DND-41 (cell line): ENCODE measurements around the gene TNS1.

Experiments used
- ATAC-seq: fragments of 200-7000 bp; cut with Tn5 transposase; 3 replicates; pipeline ENCODE4 v1.9.1; 2021; ENCODE audit warnings: low read depth; ENCODE audit not compliant: insufficient read depth
- DNase-seq: peaks from one replicate; pipeline ENCODE4 v3.0.0-alpha.2; 2020
- H2AFZ ChIP-seq: 2 replicates; pipeline ENCODE4 v1.6.0; 2012; ENCODE audit warnings: low read depth, low read length
- H3K27ac ChIP-seq: 2 replicates; pipeline ENCODE4 v1.5.1; 2012; ENCODE audit warnings: low read length, inconsistent platforms
- H3K27me3 ChIP-seq: fragments of 200-600 bp; sonication (generic); 2 replicates; pipeline ENCODE4 v1.6.0; 2012; ENCODE audit warnings: low read length, mild to moderate bottlenecking, inconsistent platforms; ENCODE audit not compliant: insufficient read depth, poor library complexity
- H3K36me3 ChIP-seq: 2 replicates; pipeline ENCODE4 v1.5.1; 2012; ENCODE audit warnings: low read length, inconsistent platforms; ENCODE audit not compliant: insufficient read depth
- H3K4me1 ChIP-seq: 2 replicates; pipeline ENCODE4 v1.5.1; 2012; ENCODE audit warnings: mild to moderate bottlenecking, low read length; ENCODE audit not compliant: insufficient read depth
- H3K4me2 ChIP-seq: 2 replicates; pipeline ENCODE4 v1.6.0; 2012; ENCODE audit warnings: mild to moderate bottlenecking, moderate library complexity, low read length, inconsistent platforms; ENCODE audit not compliant: insufficient read depth
- H3K4me3 ChIP-seq, 2 experiments: fragments of 200-600 bp in 1 of 2; shearing (Covaris generic) in 1 of 2; 2 replicates each; pipeline ENCODE4 v1.5.1; 2012 to 2016; ENCODE audit warnings: inconsistent platforms in 2 of 2, low read length in 2 of 2, mild to moderate bottlenecking in 2 of 2, low read depth in 1 of 2, moderate library complexity in 1 of 2
- H3K79me2 ChIP-seq: 2 replicates; pipeline ENCODE4 v1.6.0; 2012; ENCODE audit warnings: low read length, inconsistent platforms; ENCODE audit not compliant: insufficient read depth
- H3K9ac ChIP-seq: 2 replicates; pipeline ENCODE4 v1.6.0; 2012; ENCODE audit warnings: low read depth, mild to moderate bottlenecking, inconsistent platforms, low read length, moderate library complexity
- H3K9me3 ChIP-seq: 2 replicates; pipeline ENCODE4 v1.5.1; 2012; ENCODE audit warnings: low read length, moderate library complexity, mild to moderate bottlenecking, inconsistent platforms; ENCODE audit not compliant: insufficient read depth, severe bottlenecking
- H4K20me1 ChIP-seq: 2 replicates; pipeline ENCODE4 v1.6.0; 2012; ENCODE audit warnings: low read length; ENCODE audit not compliant: insufficient read depth
- CTCF ChIP-seq: IDR thresholded peaks from 2 replicates; pipeline ENCODE4 v1.5.1; 2012; ENCODE audit warnings: borderline replicate concordance, low read length, moderate library complexity, mild to moderate bottlenecking; ENCODE audit not compliant: poor library complexity, severe bottlenecking; ENCODE audit errors: extremely low read depth
- EZH2 ChIP-seq: IDR thresholded peaks from 3 replicates; pipeline ENCODE4 v1.6.1; 2012; ENCODE audit warnings: borderline replicate concordance, low read depth, mild to moderate bottlenecking, moderate library complexity, low read length, inconsistent platforms; ENCODE audit not compliant: severe bottlenecking

Gene TNS1

DNA sequence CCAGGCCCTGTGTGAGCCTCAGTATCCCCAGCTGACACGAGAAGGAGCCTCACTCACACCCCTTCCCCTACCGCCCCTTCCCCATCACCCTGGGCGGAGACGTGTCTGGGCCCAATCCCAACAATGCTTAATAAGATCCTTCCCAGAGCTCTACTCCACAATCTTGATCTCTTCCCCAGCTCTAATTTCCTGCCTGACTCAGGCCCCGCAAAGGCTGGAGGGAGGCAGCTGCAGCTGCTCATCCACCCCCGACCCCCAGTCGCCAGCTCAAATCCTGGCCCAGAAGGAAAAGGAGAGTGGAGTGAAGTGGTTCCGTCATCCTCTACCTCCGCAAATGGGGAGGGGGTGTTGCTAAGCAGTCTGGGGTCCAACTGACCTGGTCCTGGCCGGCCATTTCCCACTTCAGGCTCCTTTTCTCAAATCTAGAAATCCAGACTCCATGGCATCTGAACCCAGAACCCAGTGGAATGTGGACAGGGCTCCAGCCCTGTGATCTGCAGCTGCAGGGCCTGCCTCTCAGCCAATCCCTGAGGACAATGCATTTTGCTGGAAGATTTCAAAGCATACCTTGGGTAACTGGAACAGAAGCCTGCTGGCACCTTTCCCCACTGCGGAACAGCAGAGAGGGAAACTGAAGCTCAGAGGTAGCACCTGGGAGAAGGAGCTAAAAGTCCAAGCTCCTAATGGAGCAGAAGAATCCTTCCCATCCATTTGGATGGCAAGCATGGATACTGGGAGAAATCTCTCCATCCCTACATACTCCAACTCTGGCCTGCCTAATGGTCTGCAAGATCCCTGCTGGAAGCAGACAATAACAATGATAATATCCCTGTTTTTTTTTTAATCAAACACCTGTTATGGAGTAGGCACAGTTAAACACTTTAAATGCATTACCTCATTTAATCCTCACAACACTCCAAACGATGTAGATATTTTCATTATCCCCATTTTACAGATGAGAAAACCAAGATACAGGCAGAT, 5.6 kb upstream of the TNS1 start:
- Histone ChIP-seq H3K4me3 (no peak overlapping the region), H2AFZ (no peak overlapping the region), H3K9me3 (no peaks in the 10 kb centered on the region), H3K36me3 (no peaks in the 10 kb centered on the region), H3K79me2 (no peaks in the 10 kb centered on the region), H3K27me3 (peaks cover 45% of the 10 kb centered on the region), H3K9ac (no peak overlapping the region), H3K27ac (no peak overlapping the region), H4K20me1 (peaks cover 13% of the 10 kb centered on the region), H3K4me1 (no peaks in the 10 kb centered on the region), H3K4me2 (no peak overlapping the region)
- no peak for ATAC-seq
- DNase-seq, result no peak
- no peak for TF ChIP-seq EZH2
- no peak for TF ChIP-seq CTCF

DNA sequence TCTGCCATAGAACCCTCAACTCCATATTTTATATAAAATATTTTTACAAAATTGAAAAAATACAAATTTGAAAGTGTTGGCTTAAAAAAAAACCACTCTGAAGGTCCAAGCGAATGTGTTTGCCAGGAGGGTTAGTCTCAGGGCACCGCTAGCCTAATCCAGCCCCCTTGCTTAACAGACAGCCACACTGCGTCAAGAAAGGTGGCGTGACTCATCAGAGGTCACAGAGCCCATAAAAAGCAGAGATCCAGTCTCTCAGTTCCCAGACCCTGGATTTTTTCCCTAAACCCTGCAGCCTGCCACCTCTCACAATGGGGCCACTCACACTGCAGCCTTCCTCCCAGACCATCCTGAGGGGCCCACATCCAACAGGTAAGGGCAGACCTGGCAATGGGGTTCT, 3.9 kb upstream of the TNS1 start:
- no peak overlapping the region for H2AFZ ChIP-seq
- no peaks in the 10 kb centered on the region for H3K36me3 ChIP-seq
- H3K27ac ChIP-seq, result no peak overlapping the region
- no peaks in the 10 kb centered on the region for H3K9me3 ChIP-seq
- H3K9ac ChIP-seq, result no peak overlapping the region
- H3K4me1 ChIP-seq, result no peaks in the 10 kb centered on the region
- no peak for DNase-seq
- peaks cover 36% of the 10 kb centered on the region for H3K27me3 ChIP-seq
- H3K79me2 ChIP-seq, result no peaks in the 10 kb centered on the region
- ATAC-seq, result no peak
- H4K20me1 ChIP-seq, result peaks cover 9% of the 10 kb centered on the region
- no peak overlapping the region for H3K4me2 ChIP-seq
- TF ChIP-seq CTCF, result no peak
- TF ChIP-seq EZH2, result no peak
- no peak overlapping the region for H3K4me3 ChIP-seq

DNA sequence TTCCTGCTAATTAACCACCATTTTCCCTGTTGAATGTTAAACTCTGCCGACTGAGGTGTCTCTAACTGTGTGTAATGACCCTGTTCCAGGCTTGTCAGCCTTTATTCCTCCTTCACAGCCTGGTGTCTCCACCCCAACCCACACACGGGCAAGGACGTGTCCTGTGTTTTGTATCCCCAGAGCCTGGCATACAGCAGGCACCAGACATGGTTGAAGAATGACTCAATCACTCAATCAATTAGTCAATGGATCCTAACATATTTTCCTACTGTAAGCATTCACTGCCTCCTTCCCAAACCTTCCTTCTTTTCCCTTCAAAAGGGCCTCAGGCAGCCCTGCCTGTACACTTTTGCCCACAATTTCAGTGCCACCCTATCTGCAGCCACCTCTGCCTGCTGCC, 2.7 kb upstream of the TNS1 start:
- Histone ChIP-seq H3K4me3 (no peak overlapping the region), H3K36me3 (no peaks in the 10 kb centered on the region), H3K27ac (no peak overlapping the region), H2AFZ (no peak overlapping the region), H3K4me2 (no peak overlapping the region), H3K27me3 (peaks cover 28% of the 10 kb centered on the region), H3K4me1 (no peaks in the 10 kb centered on the region), H3K79me2 (no peaks in the 10 kb centered on the region), H3K9me3 (no peaks in the 10 kb centered on the region), H4K20me1 (peaks cover 4% of the 10 kb centered on the region), H3K9ac (no peak overlapping the region)
- no peak for ATAC-seq
- DNase-seq, result no peak
- TF ChIP-seq EZH2 (no peak), CTCF (no peak)
